Cardiac muscle cell (in vitro differentiated cells and primary cell): ENCODE data around the gene ARTN. TPM values are rescaled to one million over a fixed set of nuclear protein-coding genes. Genes with fewer than 3 reads are reported as not detected.

Experiments used
- DNase-seq, 2 donors: peaks; one replicate each; pipeline versions ENCODE4 v3.0.0 to v3.0.0-alpha.2; 2010 to 2017; ENCODE audit warnings: low read depth in 1 of 2, low spot score in 1 of 2
- H3K27ac ChIP-seq: fragments of 200-600 bp; sonication (generic); 2 replicates; pipeline ENCODE4 v1.5.1; 2016
- H3K27me3 ChIP-seq: fragments of 200-600 bp; sonication (generic); 2 replicates; pipeline ENCODE4 v1.6.0; 2016; ENCODE audit warnings: control low read depth
- H3K36me3 ChIP-seq: fragments of 200-600 bp; sonication (generic); 2 replicates; pipeline ENCODE4 v1.5.1; 2016; ENCODE audit warnings: control low read depth
- H3K4me1 ChIP-seq: fragments of 200-600 bp; sonication (generic); 2 replicates; pipeline ENCODE4 v1.8.1; 2017; ENCODE audit warnings: low read depth, mild to moderate bottlenecking, mixed run types
- H3K4me3 ChIP-seq: fragments of 200-600 bp; sonication (generic); 2 replicates; pipeline ENCODE4 v1.5.1; 2016; ENCODE audit warnings: mild to moderate bottlenecking
- H3K9me3 ChIP-seq: fragments of 200-600 bp; sonication (generic); 2 replicates; pipeline ENCODE4 v1.5.1; 2017; ENCODE audit warnings: low read depth, mild to moderate bottlenecking, control low read depth
- polyA plus RNA-seq: library from polyadenylated mRNA; unstranded; fragments of >200 nt; fragmentation: Nextera tagmentation; extraction: Ambion mirVana; gene quantifications from 2 replicates; pipeline ENCODE4 v1.2.1, GENCODE V29; 2016
- total RNA-seq: library from RNA; depleted of rRNA; stranded (reverse); fragments of >200 nt; gene quantifications from 2 replicates; pipeline ENCODE4 v1.2.3, GENCODE V29; 2016
- TF ChIP-seq, protein P1 (sequence below): IDR thresholded peaks from 2 replicates; pipeline ENCODE4 v1.5.1; 2012; ENCODE audit warnings: low read depth, mild to moderate bottlenecking, low read length

Gene ARTN
- total and polyA plus RNA-seq, 2 experiments from 2014 or later: 26.2 to 50.5 TPM

DNA sequence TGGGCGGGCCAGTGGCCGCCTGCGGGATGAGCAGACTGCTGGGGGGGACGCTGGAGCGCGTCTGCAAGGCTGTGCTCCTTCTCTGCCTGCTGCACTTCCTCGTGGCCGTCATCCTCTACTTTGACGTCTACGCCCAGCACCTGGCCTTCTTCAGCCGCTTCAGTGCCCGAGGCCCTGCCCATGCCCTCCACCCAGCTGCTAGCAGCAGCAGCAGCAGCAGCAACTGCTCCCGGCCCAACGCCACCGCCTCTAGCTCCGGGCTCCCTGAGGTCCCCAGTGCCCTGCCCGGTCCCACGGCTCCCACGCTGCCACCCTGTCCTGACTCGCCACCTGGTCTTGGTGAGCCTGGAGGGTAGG, 47.5 kb downstream of the ARTN start:
- Histone ChIP-seq H3K4me1 (no peaks in the 10 kb centered on the region), H3K27ac (no peak overlapping the region), H3K27me3 (no peaks in the 10 kb centered on the region), H3K4me3 (no peak overlapping the region), H3K36me3 (peaks cover 11% of the 10 kb centered on the region), H3K9me3 (no peaks in the 10 kb centered on the region)
- TF ChIP-seq, protein P1, sequence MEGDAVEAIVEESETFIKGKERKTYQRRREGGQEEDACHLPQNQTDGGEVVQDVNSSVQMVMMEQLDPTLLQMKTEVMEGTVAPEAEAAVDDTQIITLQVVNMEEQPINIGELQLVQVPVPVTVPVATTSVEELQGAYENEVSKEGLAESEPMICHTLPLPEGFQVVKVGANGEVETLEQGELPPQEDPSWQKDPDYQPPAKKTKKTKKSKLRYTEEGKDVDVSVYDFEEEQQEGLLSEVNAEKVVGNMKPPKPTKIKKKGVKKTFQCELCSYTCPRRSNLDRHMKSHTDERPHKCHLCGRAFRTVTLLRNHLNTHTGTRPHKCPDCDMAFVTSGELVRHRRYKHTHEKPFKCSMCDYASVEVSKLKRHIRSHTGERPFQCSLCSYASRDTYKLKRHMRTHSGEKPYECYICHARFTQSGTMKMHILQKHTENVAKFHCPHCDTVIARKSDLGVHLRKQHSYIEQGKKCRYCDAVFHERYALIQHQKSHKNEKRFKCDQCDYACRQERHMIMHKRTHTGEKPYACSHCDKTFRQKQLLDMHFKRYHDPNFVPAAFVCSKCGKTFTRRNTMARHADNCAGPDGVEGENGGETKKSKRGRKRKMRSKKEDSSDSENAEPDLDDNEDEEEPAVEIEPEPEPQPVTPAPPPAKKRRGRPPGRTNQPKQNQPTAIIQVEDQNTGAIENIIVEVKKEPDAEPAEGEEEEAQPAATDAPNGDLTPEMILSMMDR: no peak
- DNase-seq: no peak

DNA sequence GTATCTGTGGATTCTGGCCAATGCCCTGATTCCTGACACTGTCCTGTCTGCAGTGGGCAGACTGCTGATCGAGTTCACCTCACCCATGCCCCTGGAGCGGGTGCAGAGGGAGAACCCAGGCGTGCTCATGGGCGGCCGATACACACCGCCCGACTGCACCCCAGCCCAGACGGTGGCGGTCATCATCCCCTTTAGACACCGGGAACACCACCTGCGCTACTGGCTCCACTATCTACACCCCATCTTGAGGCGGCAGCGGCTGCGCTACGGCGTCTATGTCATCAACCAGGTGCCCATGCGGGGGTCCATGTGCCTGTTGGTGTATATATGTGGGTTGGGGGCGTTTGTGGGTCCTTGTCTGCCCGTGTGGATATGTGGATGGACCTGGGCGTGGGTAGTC, 48.0 kb downstream of the ARTN start:
- H3K9me3 ChIP-seq: no peaks in the 10 kb centered on the region
- H3K27ac ChIP-seq: no peak overlapping the region
- H3K27me3 ChIP-seq: no peaks in the 10 kb centered on the region
- peaks cover 7% of the 10 kb centered on the region for H3K36me3 ChIP-seq
- H3K4me3 ChIP-seq: no peak overlapping the region
- TF ChIP-seq, protein P1: no peak
- no peaks in the 10 kb centered on the region for H3K4me1 ChIP-seq
- no peak for DNase-seq

DNA sequence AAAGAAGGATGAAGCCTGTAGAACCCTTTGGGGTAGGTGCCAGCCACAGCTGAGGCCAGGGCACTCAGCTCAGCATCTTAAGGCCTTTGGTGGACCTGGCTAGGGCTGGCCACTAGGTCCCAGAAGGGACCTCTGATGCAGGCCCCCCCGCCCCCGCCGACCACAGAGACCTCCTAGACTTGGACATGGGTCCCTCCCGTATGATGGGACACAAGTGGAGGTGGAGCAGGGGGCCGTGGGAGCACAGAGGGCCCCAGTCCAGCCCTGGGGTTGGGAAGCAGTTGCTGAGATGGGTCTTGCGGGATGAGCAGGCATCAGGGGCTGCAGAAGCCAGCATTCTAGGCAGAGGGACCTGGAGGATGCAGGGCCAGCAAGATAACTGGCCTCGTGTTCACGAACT, 48.6 kb downstream of the ARTN start:
- Histone ChIP-seq H3K36me3 (peaks cover 7% of the 10 kb centered on the region), H3K27me3 (no peaks in the 10 kb centered on the region), H3K27ac (no peak overlapping the region), H3K4me1 (no peaks in the 10 kb centered on the region), H3K4me3 (no peak overlapping the region), H3K9me3 (no peaks in the 10 kb centered on the region)
- TF ChIP-seq, protein P1: no peak
- DNase-seq: no peak

DNA sequence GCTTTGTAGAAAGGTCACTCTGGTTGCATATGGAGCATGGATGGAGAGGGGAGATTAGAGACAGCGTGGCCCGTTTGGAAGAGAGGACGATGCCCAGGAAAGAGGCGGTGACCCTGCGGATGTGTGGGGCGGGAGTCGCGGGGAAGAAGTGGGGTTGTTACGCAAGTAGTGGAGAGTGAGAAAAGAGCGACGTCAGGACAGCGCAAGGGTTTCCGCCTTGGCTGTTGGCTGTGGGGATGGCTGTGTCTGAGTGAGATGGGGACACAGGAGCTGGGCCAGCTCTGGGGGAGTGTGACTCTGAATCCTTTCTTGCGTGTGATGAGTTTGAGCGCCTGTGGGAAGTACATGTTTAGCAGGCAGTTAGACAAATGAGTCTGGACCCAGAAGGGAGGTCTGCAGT, 49.2 kb downstream of the ARTN start:
- peaks cover 2% of the 10 kb centered on the region for H3K36me3 ChIP-seq
- TF ChIP-seq, protein P1: no peak
- no peak for DNase-seq

DNA sequence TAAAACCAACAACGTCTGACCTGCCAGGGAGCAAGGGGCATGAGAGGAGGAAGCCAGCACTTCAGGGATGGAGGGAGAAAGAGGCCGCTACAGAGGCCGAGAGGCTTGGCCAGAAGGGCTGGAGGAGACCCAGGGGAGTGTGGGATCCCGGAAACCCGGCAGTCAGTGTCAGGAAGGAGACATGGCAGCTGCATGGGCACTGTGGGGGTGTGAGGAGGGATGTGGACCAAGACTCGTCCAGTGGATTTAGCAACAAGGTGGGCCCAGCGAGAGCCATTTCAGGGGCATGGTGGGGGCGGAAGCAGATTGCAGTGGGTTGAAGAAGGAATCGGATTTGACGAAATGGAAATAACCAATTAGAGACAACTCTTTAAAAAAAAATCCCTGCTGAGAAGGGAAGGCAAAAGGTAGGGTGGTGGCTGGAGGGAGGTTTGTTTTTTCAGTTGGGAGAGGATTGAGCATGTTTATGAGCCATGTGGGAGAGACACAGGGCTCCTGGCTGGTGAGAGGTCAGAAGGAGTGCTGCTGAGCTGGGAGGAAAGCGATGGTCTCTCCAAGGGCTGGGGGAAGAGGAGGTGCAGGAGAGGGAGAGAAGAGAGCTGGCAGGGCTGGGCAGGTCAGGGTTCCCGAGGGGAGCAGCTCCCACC, 49.8 kb downstream of the ARTN start:
- no peaks in the 10 kb centered on the region for H3K4me1 ChIP-seq
- no peaks in the 10 kb centered on the region for H3K9me3 ChIP-seq
- no peaks in the 10 kb centered on the region for H3K27me3 ChIP-seq
- no peak overlapping the region for H3K27ac ChIP-seq
- H3K4me3 ChIP-seq: no peak overlapping the region
- TF ChIP-seq, protein P1: no peak
- H3K36me3 ChIP-seq: no peaks in the 10 kb centered on the region
- DNase-seq: no peak

More for the DNA sequence above, 49.2 kb downstream of the ARTN start:
- Histone ChIP-seq H3K27ac (no peak overlapping the region), H3K4me3 (no peak overlapping the region), H3K27me3 (no peaks in the 10 kb centered on the region), H3K4me1 (no peaks in the 10 kb centered on the region), H3K9me3 (no peaks in the 10 kb centered on the region)
